H1 (cell line): Measurements from ENCODE around the gene SRSF3. TPM values are rescaled to one million over a fixed set of nuclear protein-coding genes. Genes with fewer than 3 reads are reported as not detected.

Experiments
- CTCF ChIA-PET: fragments of 300-600 bp; sonication (Branson Sonifier 250); formaldehyde crosslinking; loops from one replicate; lab custom pipeline; 2021; ENCODE audit not compliant: partially characterized antibody; lab: Charles Lee
- POLR2A ChIA-PET: fragments of 300-600 bp; sonication (Branson Sonifier 250); formaldehyde crosslinking; loops from one replicate; lab custom pipeline; 2021; ENCODE audit warnings: inconsistent platforms; ENCODE audit not compliant: partially characterized antibody; lab: Charles Lee
- DNase-seq, 2 experiments: peaks; one replicate each; pipeline versions ENCODE4 v3.0.0 to v3.0.0-alpha.2; 2010 to 2022; ENCODE audit warnings: low spot score in 2 of 2, low read depth in 1 of 2, mixed read lengths in 1 of 2
- FAIRE-seq: peaks from 2 replicates; lab custom pipeline; 2011; peaks lifted over from hg19 to GRCh38; lab: Jason Lieb, UNC
- H2AFZ ChIP-seq: 2 replicates; pipeline ENCODE4 v1.8.1; 2012; ENCODE audit warnings: low read length, inconsistent platforms
- H2AK5ac ChIP-seq: 2 replicates; pipeline ENCODE4 v1.6.1; 2013; ENCODE audit warnings: low read depth, low read length
- H2BK120ac ChIP-seq: replicated peaks from 2 replicates; pipeline ENCODE3; 2013; ENCODE audit warnings: low read depth, low read length, inconsistent platforms
- H2BK12ac ChIP-seq: 2 replicates; pipeline ENCODE4 v1.6.1; 2013; ENCODE audit warnings: low read depth, low read length
- H2BK15ac ChIP-seq: 2 replicates; pipeline ENCODE4 v1.6.1; 2013; ENCODE audit warnings: low read length
- H2BK20ac ChIP-seq: 2 replicates; pipeline ENCODE4 v1.6.1; 2013; ENCODE audit warnings: low read length
- H2BK5ac ChIP-seq: 2 replicates; pipeline ENCODE4 v1.6.1; 2013; ENCODE audit warnings: low read depth, low read length
- H3K14ac ChIP-seq: 2 replicates; pipeline ENCODE4 v1.6.1; 2013; ENCODE audit warnings: inconsistent platforms; ENCODE audit not compliant: insufficient read length
- H3K18ac ChIP-seq: 2 replicates; pipeline ENCODE4 v1.6.1; 2013; ENCODE audit warnings: low read length; ENCODE audit errors: extremely low read depth
- H3K23ac ChIP-seq: 2 replicates; pipeline ENCODE4 v1.6.1; 2013; ENCODE audit warnings: inconsistent platforms; ENCODE audit not compliant: insufficient read length
- H3K23me2 ChIP-seq: 2 replicates; pipeline ENCODE4 v1.6.1; 2013; ENCODE audit warnings: low read depth, low read length
- H3K27ac ChIP-seq: 2 replicates; pipeline ENCODE4 v1.6.1; 2011; ENCODE audit warnings: low read depth, low read length, inconsistent platforms
- H3K27me3 ChIP-seq, 4 experiments: replicated peaks in 1 of 4; 1 replicate in 1 of 4; 2 replicates in 3 of 4; pipeline versions ENCODE4 v1.6.1 to v1.8.1; 2011 to 2013; ENCODE audit warnings: low read length in 3 of 4, mild to moderate bottlenecking in 3 of 4, inconsistent platforms in 2 of 4, mixed read lengths in 2 of 4, moderate library complexity in 1 of 4; ENCODE audit not compliant: control insufficient read depth in 3 of 4, insufficient read depth in 3 of 4; ENCODE audit errors: extremely low read depth in 1 of 4
- H3K36me3 ChIP-seq, 4 experiments: 2 replicates each; pipeline versions ENCODE4 v1.6.1 to v1.8.1; 2011 to 2013; ENCODE audit warnings: mild to moderate bottlenecking in 4 of 4, low read length in 3 of 4, moderate library complexity in 2 of 4, control low read depth in 1 of 4, inconsistent platforms in 1 of 4; ENCODE audit not compliant: insufficient read depth in 4 of 4, control insufficient read depth in 2 of 4
- H3K4ac ChIP-seq: replicated peaks from 2 replicates; pipeline ENCODE3; 2013; ENCODE audit warnings: low read length, low read depth, mixed read lengths, inconsistent platforms; ENCODE audit not compliant: insufficient read length
- H3K4me1 ChIP-seq, 4 experiments: replicated peaks in 1 of 4; 1 replicate in 1 of 4; 2 replicates in 3 of 4; pipeline versions ENCODE4 v1.6.1 to v1.8.1; 2011 to 2013; ENCODE audit warnings: low read length in 3 of 4, inconsistent platforms in 2 of 4, mixed read lengths in 1 of 4; ENCODE audit not compliant: insufficient read depth in 4 of 4, control insufficient read depth in 3 of 4
- H3K4me2 ChIP-seq, 2 experiments: 2 replicates each; pipeline versions ENCODE4 v1.6.1 to v1.8.1; 2011 to 2013; ENCODE audit warnings: low read depth in 2 of 2, low read length in 2 of 2, control low read depth in 1 of 2, inconsistent platforms in 1 of 2, mild to moderate bottlenecking in 1 of 2; ENCODE audit not compliant: insufficient read depth in 1 of 2
- H3K4me3 ChIP-seq, 4 experiments: fragments of 200-600, 300-600 bp in 1 of 4; sonication (generic), shearing (Covaris generic), sonication (Bioruptor Twin) in 1 of 4; 2 replicates each; pipeline versions ENCODE4 v1.5.1 to v1.8.1; 2011 to 2016; ENCODE audit warnings: low read length in 4 of 4, low read depth in 3 of 4, control low read depth in 2 of 4, inconsistent platforms in 2 of 4, mild to moderate bottlenecking in 2 of 4, mixed read lengths in 1 of 4, moderate library complexity in 1 of 4; ENCODE audit not compliant: insufficient read depth in 2 of 4; ENCODE audit errors: extremely low read depth in 1 of 4
- H3K56ac ChIP-seq: replicated peaks from 2 replicates; pipeline ENCODE3; 2013; ENCODE audit warnings: low read depth, mild to moderate bottlenecking, mixed read lengths, low read length, inconsistent platforms; ENCODE audit not compliant: insufficient read length
- H3K79me1 ChIP-seq: 2 replicates; pipeline ENCODE4 v1.6.1; 2013; ENCODE audit warnings: low read depth, low read length, control low read depth
- H3K79me2 ChIP-seq, 2 experiments: 2 replicates each; pipeline versions ENCODE4 v1.6.1 to v1.8.1; 2012 to 2013; ENCODE audit warnings: low read length in 2 of 2, mild to moderate bottlenecking in 2 of 2, inconsistent platforms in 1 of 2; ENCODE audit not compliant: insufficient read depth in 2 of 2, control insufficient read depth in 1 of 2
- H3K9ac ChIP-seq, 4 experiments: replicated peaks in 1 of 4; 1 replicate in 1 of 4; 2 replicates in 3 of 4; pipeline versions ENCODE4 v1.6.1 to v1.8.1; 2011 to 2013; ENCODE audit warnings: low read depth in 3 of 4, low read length in 3 of 4, control low read depth in 2 of 4, mild to moderate bottlenecking in 2 of 4, moderate library complexity in 2 of 4, inconsistent platforms in 1 of 4; ENCODE audit errors: extremely low read depth in 1 of 4
- H3K9me3 ChIP-seq, 2 experiments: 2 replicates each; pipeline versions ENCODE4 v1.6.1 to v1.8.1; 2012 to 2013; ENCODE audit warnings: mild to moderate bottlenecking in 2 of 2, moderate library complexity in 2 of 2, control low read depth in 1 of 2, inconsistent platforms in 1 of 2, low read depth in 1 of 2, low read length in 1 of 2, mixed read lengths in 1 of 2; ENCODE audit not compliant: insufficient read depth in 2 of 2
- H4K20me1 ChIP-seq, 2 experiments: replicated peaks in 1 of 2; 2 replicates each; pipeline versions ENCODE3 to v1.8.1; 2011 to 2013; ENCODE audit warnings: inconsistent platforms in 2 of 2, low read length in 2 of 2, mild to moderate bottlenecking in 1 of 2; ENCODE audit not compliant: insufficient read depth in 2 of 2, control insufficient read depth in 1 of 2
- H4K5ac ChIP-seq: 2 replicates; pipeline ENCODE4 v1.6.1; 2013; ENCODE audit warnings: low read length, low read depth, mixed read lengths, inconsistent platforms; ENCODE audit not compliant: insufficient read length
- H4K8ac ChIP-seq: 2 replicates; pipeline ENCODE4 v1.8.0; 2013; ENCODE audit warnings: mild to moderate bottlenecking, moderate library complexity, low read length, inconsistent platforms; ENCODE audit not compliant: insufficient read depth; ENCODE audit errors: extremely low read depth
- H4K91ac ChIP-seq: replicated peaks from 2 replicates; pipeline ENCODE3; 2013; ENCODE audit warnings: low read length, mixed read lengths, inconsistent platforms; ENCODE audit not compliant: insufficient read length
- KDM1A ChIP-seq: fragments of 200-600, 300-600 bp; sonication (generic); IDR thresholded peaks from 2 replicates; pipeline ENCODE4 v1.7.1; 2016; ENCODE audit warnings: mild to moderate bottlenecking, low read length, borderline replicate concordance
- POU5F1 ChIP-seq: IDR thresholded peaks from 2 replicates; pipeline ENCODE4 v1.6.1; 2011; ENCODE audit warnings: low read depth, mild to moderate bottlenecking, low read length, moderate library complexity
- WGBS, 2 experiments: shearing (Covaris generic) in 1 of 2; methylation state at CpG; one replicate each; pipeline versions ENCODE4 v1.1.6 to v1.1.7; 2013 to 2015; ENCODE audit warnings: low lambda C conversion rate in 2 of 2, mixed read lengths in 2 of 2, inconsistent platforms in 1 of 2, low coverage in 1 of 2, missing lambda C conversion rate in 1 of 2; ENCODE audit not compliant: insufficient replicate concordance in 2 of 2, insufficient coverage in 1 of 2, insufficient read length in 1 of 2; ENCODE audit errors: extremely low coverage in 1 of 2, missing lambda C conversion rate in 1 of 2; 5-methylcytosine and 5-hydroxymethylcytosine counted together
- polyA plus RNA-seq, 7 experiments: library from polyadenylated mRNA; depleted of rRNA in 3 of 7; stranded (reverse) in 5 of 7; unstranded in 2 of 7; fragments of >200 nt in 5 of 7; fragments of 200-250 nt in 2 of 7; gene quantifications; 1 replicate in 5 of 7; 2 replicates in 1 of 7; 4 replicates in 1 of 7; pipeline versions ENCODE4 v1.2.1 to v1.2.3, GENCODE V29; 2011 to 2013; ENCODE audit warnings: missing spikeins in 2 of 7, mixed read lengths in 2 of 7
- total RNA-seq: library from RNA; stranded (reverse); fragmentation: NEBNext Ultra II Directional; extraction: Animal tissue kit (Norgen Biotek cat#: 25700); gene quantifications from 2 replicates; pipeline ENCODE4 v1.2.1, GENCODE V29; 2021

Gene SRSF3
- total and polyA plus RNA-seq, 2 of the 8 experiments (the other 6 are each of a cell fraction or from before 2014, with no cell fraction given): 471 to 689 TPM

GRCh38 chr6:36636283-36636682, 42.1 kb downstream of the SRSF3 start:
- H2BK12ac ChIP-seq: no peak overlapping the region
- CTCF ChIA-PET: interaction anchor here (1.0 to 1.2 kb wide), 2 partner anchors 10 to 485 kb away, joined by 3 read pairs; no protein-coding TSS in a partner anchor
- no peak overlapping the region for H2BK5ac ChIP-seq
- WGBS, 2 experiments: 87% methylated on average over 5 of the region's 5 CpGs; no CpG with 5 or more reads in 1 of the 2 experiments
- H4K91ac ChIP-seq: no peak overlapping the region
- H3K79me2 ChIP-seq: no peaks in the 10 kb centered on the region
- no peaks in the 10 kb centered on the region for H3K79me1 ChIP-seq
- no peak overlapping the region for H2AFZ ChIP-seq
- H4K20me1 ChIP-seq: no peaks in the 10 kb centered on the region
- no peak for FAIRE-seq
- H3K23ac ChIP-seq: no peak overlapping the region
- H3K36me3 ChIP-seq: no peaks in the 10 kb centered on the region
- no peak overlapping the region for H3K14ac ChIP-seq
- no peaks in the 10 kb centered on the region for H3K9me3 ChIP-seq
- H3K23me2 ChIP-seq: no peaks in the 10 kb centered on the region
- no peak overlapping the region for H4K8ac ChIP-seq
- peaks cover 0 to 4% (median 1%) of the 10 kb centered on the region in 4 experiments; a peak in 2 of 7 replicates for H3K4me1 ChIP-seq
- no peak overlapping the region for H3K4ac ChIP-seq
- POLR2A ChIA-PET: interaction anchor here (1.0 to 1.3 kb wide), 2 partner anchors 27 to 28 kb away, joined by 3 to 4 read pairs; no protein-coding TSS in a partner anchor
- no peak overlapping the region for H3K18ac ChIP-seq
- no peak overlapping the region for H4K5ac ChIP-seq
- H3K27me3 ChIP-seq: no peaks in the 10 kb centered on the region
- no peak overlapping the region for H2BK15ac ChIP-seq
- no peak overlapping the region for H2AK5ac ChIP-seq
- no peak overlapping the region for H3K4me3 ChIP-seq
- H3K56ac ChIP-seq: no peak overlapping the region
- TF ChIP-seq KDM1A: peak; percentile 58; the same call in 1 of the 2 replicates
- no peak for TF ChIP-seq POU5F1
- no peak overlapping the region for H3K27ac ChIP-seq
- no peak overlapping the region for H3K9ac ChIP-seq
- no peak overlapping the region for H3K4me2 ChIP-seq
- no peak for DNase-seq
- no peak overlapping the region for H2BK120ac ChIP-seq
- no peak overlapping the region for H2BK20ac ChIP-seq
